PFSK-1 (cell line): Measurements from ENCODE around the gene ERAP2.

Experiments
- FOXP2 ChIP-seq: optimal IDR thresholded peaks from 2 replicates; pipeline ENCODE3; 2011; ENCODE audit warnings: borderline replicate concordance, control low read depth, inconsistent platforms; ENCODE audit not compliant: insufficient read depth; ENCODE audit errors: extremely low read length, extremely low read depth
- POLR2AphosphoS5 ChIP-seq: IDR thresholded peaks from 2 replicates; pipeline ENCODE4 v1.6.1; 2012; ENCODE audit warnings: low read depth, mild to moderate bottlenecking, control low read depth, low read length, moderate library complexity
- SIN3A ChIP-seq: IDR thresholded peaks from 2 replicates; pipeline ENCODE4 v1.6.1; 2012; ENCODE audit warnings: mild to moderate bottlenecking, low read length, moderate library complexity, borderline replicate concordance; ENCODE audit not compliant: insufficient read depth
- TAF1 ChIP-seq: IDR thresholded peaks from 2 replicates; pipeline ENCODE4 v1.6.1; 2012; ENCODE audit warnings: low read length, control low read depth, borderline replicate concordance; ENCODE audit not compliant: insufficient read depth
- TF ChIP-seq, protein P1 (sequence below), 2 experiments: IDR thresholded peaks; 2 replicates each; pipeline versions ENCODE4 v1.6.1 to v1.8.0; 2011 to 2012; ENCODE audit warnings: low read depth in 2 of 2, low read length in 2 of 2, control low read depth in 1 of 2, inconsistent platforms in 1 of 2, mild to moderate bottlenecking in 1 of 2, moderate library complexity in 1 of 2; ENCODE audit not compliant: insufficient read depth in 1 of 2

The ERAP2 gene

DNA sequence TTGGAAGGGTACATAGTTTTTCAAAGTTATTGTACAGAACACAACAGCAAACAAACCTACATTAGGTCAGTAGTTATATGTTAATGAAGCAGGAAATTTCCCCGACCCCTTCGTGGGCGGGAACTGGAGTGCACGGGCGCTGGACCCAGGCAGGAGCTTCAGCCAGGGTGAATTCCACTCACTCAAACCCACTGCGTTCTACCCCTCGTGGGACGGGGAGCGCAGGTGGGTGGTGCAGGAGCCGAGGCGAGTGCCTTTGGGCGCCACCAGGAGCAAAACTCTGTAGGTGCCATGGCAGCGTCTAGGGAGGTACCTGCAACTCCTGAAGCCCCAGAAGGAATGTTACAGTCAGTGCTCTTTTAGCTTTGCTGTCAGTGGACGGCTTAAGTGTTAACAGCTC, 39.0 kb upstream of the ERAP2 start:
- TF ChIP-seq SIN3A = no peak
- no peak for TF ChIP-seq POLR2AphosphoS5
- no peak for TF ChIP-seq FOXP2
- no peak for TF ChIP-seq TAF1
- TF ChIP-seq, protein P1, sequence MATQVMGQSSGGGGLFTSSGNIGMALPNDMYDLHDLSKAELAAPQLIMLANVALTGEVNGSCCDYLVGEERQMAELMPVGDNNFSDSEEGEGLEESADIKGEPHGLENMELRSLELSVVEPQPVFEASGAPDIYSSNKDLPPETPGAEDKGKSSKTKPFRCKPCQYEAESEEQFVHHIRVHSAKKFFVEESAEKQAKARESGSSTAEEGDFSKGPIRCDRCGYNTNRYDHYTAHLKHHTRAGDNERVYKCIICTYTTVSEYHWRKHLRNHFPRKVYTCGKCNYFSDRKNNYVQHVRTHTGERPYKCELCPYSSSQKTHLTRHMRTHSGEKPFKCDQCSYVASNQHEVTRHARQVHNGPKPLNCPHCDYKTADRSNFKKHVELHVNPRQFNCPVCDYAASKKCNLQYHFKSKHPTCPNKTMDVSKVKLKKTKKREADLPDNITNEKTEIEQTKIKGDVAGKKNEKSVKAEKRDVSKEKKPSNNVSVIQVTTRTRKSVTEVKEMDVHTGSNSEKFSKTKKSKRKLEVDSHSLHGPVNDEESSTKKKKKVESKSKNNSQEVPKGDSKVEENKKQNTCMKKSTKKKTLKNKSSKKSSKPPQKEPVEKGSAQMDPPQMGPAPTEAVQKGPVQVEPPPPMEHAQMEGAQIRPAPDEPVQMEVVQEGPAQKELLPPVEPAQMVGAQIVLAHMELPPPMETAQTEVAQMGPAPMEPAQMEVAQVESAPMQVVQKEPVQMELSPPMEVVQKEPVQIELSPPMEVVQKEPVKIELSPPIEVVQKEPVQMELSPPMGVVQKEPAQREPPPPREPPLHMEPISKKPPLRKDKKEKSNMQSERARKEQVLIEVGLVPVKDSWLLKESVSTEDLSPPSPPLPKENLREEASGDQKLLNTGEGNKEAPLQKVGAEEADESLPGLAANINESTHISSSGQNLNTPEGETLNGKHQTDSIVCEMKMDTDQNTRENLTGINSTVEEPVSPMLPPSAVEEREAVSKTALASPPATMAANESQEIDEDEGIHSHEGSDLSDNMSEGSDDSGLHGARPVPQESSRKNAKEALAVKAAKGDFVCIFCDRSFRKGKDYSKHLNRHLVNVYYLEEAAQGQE (IDR thresholded peaks at IDR 0.05; ENCODE audit: insufficient read depth in 1 of 2, low read depth in 2 of 2, low read length in 2 of 2) = no peak

DNA sequence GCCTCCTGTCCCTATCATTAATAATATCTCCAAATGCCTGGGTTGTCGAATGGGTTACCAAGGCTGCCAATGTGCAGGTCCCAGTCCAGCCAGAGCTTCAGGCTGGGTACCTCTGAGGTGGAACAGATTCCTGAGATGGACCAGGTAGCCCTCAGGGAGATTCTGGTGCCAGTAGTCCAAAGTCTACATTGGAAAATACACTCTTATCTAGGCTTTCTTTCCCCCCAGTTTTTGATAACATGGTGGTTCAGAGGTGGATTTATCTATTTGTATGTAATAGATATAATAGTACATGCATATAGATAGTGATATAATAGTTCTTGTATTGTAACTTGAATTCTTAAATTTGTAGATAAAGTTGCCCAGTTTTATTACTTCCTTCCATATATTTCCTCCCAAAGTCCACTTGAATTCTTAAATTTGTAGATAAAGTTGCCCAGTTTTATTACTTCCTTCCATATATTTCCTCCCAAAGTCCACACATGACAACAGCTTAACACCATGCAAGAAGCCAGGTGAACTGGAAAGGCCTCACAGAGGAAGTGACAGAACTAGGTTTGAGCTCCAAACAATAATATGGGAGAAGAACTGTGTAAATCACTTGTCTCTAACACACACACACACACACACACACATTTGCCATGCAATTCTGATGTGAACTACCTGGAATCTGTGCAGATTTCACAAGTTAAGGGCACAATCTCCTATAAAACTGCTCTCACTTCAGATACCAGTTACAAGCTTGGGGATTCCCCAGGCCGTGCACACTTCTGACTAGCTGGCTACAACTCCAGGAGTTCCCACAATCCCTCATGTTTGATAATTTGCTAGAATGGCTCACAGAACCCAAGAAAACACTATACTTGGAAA, 37.9 kb upstream of the ERAP2 start:
- TF ChIP-seq, protein P1 (IDR thresholded peaks at IDR 0.05; ENCODE audit: insufficient read depth in 1 of 2, low read depth in 2 of 2, low read length in 2 of 2) = no peak
- TF ChIP-seq FOXP2 (no peak), POLR2AphosphoS5 (no peak), TAF1 (no peak), SIN3A (no peak)

DNA sequence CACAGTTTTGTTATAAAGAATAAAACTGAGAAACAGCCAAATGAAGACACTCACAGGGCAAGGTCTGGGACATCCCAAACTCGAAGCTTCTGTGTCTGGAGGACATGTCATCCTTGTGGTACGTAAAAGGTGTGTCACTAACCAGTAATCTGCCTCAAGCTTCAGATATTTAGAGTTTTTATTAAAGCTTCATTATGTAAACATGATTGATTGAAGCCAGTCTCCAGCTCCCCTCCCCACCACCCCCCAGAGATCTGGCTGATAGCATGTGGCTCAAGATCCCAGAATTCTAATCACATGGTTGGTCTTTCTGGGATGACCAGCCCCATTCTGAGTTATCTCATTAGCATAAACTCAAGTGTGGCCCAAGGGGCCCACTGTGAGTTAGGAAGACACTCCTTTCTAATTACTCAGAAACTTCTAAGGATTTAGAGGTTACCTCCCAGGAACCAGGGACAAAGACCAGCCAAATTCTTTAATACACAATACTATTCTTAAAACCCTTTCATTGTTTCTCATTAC, 37.2 kb upstream of the ERAP2 start:
- no peak for TF ChIP-seq FOXP2
- TF ChIP-seq TAF1 = no peak
- no peak for TF ChIP-seq SIN3A
- TF ChIP-seq, protein P1 (IDR thresholded peaks at IDR 0.05; ENCODE audit: insufficient read depth in 1 of 2, low read depth in 2 of 2, low read length in 2 of 2) = no peak
- no peak for TF ChIP-seq POLR2AphosphoS5

DNA sequence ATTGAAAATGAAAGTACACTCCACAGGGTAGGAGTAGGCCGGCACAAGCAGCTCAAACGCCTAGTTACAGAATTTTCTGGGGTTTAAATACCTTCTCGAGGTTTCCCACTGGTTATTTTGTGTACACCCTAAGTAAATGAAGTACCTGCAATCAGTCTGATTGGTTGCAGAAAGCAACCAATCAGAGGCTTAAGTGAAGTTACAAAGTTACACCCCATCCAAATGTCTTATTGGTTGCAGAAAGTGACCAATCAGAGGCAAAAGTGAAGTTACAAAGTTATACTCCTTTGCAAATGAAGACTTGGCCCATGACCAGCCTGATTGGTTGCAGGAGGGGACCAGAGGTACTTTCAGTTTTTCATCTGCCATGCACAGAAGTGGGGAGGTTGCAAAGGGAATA, 33.2 kb upstream of the ERAP2 start:
- TF ChIP-seq FOXP2 (no peak), SIN3A (no peak), TAF1 (no peak), POLR2AphosphoS5 (no peak)
- TF ChIP-seq, protein P1 (IDR thresholded peaks at IDR 0.05; ENCODE audit: insufficient read depth in 1 of 2, low read depth in 2 of 2, low read length in 2 of 2) = no peak
